ENCODE data around the gene PPID.

DNA sequence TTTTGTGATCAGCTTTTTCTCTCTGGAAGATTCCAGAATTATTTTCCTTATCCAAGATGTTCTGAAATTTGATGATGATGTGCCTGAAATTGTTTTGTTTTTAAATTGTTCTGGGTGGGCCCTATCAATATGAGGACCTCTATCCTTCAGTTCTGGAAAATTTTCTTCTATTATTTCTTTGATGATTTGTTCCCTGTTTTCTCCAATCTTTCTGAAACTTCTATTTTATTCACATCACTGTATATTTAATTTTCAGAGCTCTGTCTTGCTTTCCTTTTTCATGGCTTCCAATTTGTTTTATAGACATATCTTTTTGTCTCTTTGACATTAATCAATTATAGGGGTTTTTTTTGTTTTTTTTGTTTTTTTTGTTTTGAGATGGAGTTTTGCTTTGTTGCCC is 33.4 kb upstream of the PPID start:
- TF ChIP-seq, protein P1, sequence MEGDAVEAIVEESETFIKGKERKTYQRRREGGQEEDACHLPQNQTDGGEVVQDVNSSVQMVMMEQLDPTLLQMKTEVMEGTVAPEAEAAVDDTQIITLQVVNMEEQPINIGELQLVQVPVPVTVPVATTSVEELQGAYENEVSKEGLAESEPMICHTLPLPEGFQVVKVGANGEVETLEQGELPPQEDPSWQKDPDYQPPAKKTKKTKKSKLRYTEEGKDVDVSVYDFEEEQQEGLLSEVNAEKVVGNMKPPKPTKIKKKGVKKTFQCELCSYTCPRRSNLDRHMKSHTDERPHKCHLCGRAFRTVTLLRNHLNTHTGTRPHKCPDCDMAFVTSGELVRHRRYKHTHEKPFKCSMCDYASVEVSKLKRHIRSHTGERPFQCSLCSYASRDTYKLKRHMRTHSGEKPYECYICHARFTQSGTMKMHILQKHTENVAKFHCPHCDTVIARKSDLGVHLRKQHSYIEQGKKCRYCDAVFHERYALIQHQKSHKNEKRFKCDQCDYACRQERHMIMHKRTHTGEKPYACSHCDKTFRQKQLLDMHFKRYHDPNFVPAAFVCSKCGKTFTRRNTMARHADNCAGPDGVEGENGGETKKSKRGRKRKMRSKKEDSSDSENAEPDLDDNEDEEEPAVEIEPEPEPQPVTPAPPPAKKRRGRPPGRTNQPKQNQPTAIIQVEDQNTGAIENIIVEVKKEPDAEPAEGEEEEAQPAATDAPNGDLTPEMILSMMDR (IDR thresholded peaks at IDR 0.05; ENCODE audit: low read length): no peak
- no peak for TF ChIP-seq EZH2 (optimal IDR thresholded peaks at IDR 0.05; ENCODE audit: low read depth, low read length)
- TF ChIP-seq EZH2phosphoT487 (IDR thresholded peaks at IDR 0.05; ENCODE audit: low read length): no peak
